Endothelial cell of umbilical vein (primary cell): Measurements from ENCODE around the gene IL1RL2. TPM values are rescaled to one million over a fixed set of nuclear protein-coding genes. Genes with fewer than 3 reads are reported as not detected.

ENCODE experiments used
- BruUV-seq: library from RNA; stranded (reverse); fragments of 400-500 nt; replicated peaks from 2 replicates; lab custom pipeline; 2021; lab: Mats Ljungman, UMichigan
- CTCF ChIA-PET: fragments of 300-600, 350-600 bp; sonication (Branson Sonifier 250); formaldehyde crosslinking; loops from one replicate; lab custom pipeline; 2021; ENCODE audit warnings: antibody characterized with exemption, inconsistent platforms; lab: Charles Lee
- POLR2A ChIA-PET: fragments of 300-600, 350-600 bp; sonication (Branson Sonifier 250); formaldehyde crosslinking; loops from one replicate; lab custom pipeline; 2021; ENCODE audit warnings: antibody characterized with exemption, inconsistent platforms; lab: Charles Lee
- DNase-seq: peaks from one replicate; pipeline ENCODE4 v3.0.0-alpha.2; 2011; ENCODE audit warnings: low read depth, low spot score
- FAIRE-seq: peaks from 2 replicates; lab custom pipeline; 2011; peaks lifted over from hg19 to GRCh38; lab: Jason Lieb, UNC
- H2AFZ ChIP-seq: 2 replicates; pipeline ENCODE4 v1.6.0; 2012; ENCODE audit warnings: low read depth, low read length, control low read depth, inconsistent platforms
- H3K27ac ChIP-seq: 2 replicates; pipeline ENCODE4 v1.5.1; 2011; ENCODE audit warnings: low read depth, mild to moderate bottlenecking, control low read depth, low read length, moderate library complexity; ENCODE audit not compliant: insufficient read depth
- H3K27me3 ChIP-seq, 2 experiments: 2 replicates each; pipeline versions ENCODE4 v1.6.0 to v1.6.1; 2011; ENCODE audit warnings: low read length in 2 of 2, mixed read lengths in 1 of 2; ENCODE audit not compliant: control insufficient read depth in 2 of 2, insufficient read depth in 2 of 2
- H3K36me3 ChIP-seq, 2 experiments: 2 replicates in 1 of 2; 3 replicates in 1 of 2; pipeline ENCODE4 v1.5.1; 2011; ENCODE audit warnings: low read length in 2 of 2, mild to moderate bottlenecking in 1 of 2, moderate library complexity in 1 of 2; ENCODE audit not compliant: control insufficient read depth in 2 of 2, insufficient read depth in 2 of 2; ENCODE audit errors: extremely low read depth in 1 of 2
- H3K4me1 ChIP-seq: 3 replicates; pipeline ENCODE4 v1.5.1; 2011; ENCODE audit warnings: mild to moderate bottlenecking, low read length; ENCODE audit not compliant: control insufficient read depth, insufficient read depth; ENCODE audit errors: extremely low read depth
- H3K4me2 ChIP-seq: 2 replicates; pipeline ENCODE4 v1.6.1; 2011; ENCODE audit warnings: low read length, control low read depth, mixed read lengths; ENCODE audit not compliant: insufficient read depth
- H3K4me3 ChIP-seq, 3 experiments: fragments of 200-600 bp in 1 of 3; sonication (generic), shearing (Covaris generic) in 1 of 3; replicated peaks in 1 of 3; 2 replicates each; pipeline ENCODE4 v1.5.1; 2011 to 2016; ENCODE audit warnings: control low read depth in 3 of 3, low read length in 3 of 3, mild to moderate bottlenecking in 2 of 3, inconsistent platforms in 1 of 3, low read depth in 1 of 3, moderate library complexity in 1 of 3; ENCODE audit not compliant: insufficient read depth in 1 of 3
- H3K79me2 ChIP-seq: 2 replicates; pipeline ENCODE4 v1.6.0; 2012; ENCODE audit warnings: low read length, inconsistent platforms; ENCODE audit not compliant: control insufficient read depth, insufficient read depth
- H3K9ac ChIP-seq: replicated peaks from 2 replicates; pipeline ENCODE3; 2011; ENCODE audit warnings: low read length, control low read depth; ENCODE audit not compliant: insufficient read depth; ENCODE audit errors: extremely low read depth
- H3K9me1 ChIP-seq: replicated peaks from 3 replicates; pipeline ENCODE4 v1.6.0; 2011; ENCODE audit warnings: mild to moderate bottlenecking, low read length; ENCODE audit not compliant: control insufficient read depth, insufficient read depth; ENCODE audit errors: extremely low read depth
- H3K9me3 ChIP-seq: replicated peaks from 2 replicates; pipeline ENCODE4 v1.5.1; 2012; ENCODE audit warnings: low read length, inconsistent platforms; ENCODE audit not compliant: control insufficient read depth, insufficient read depth
- H4K20me1 ChIP-seq: replicated peaks from 2 replicates; pipeline ENCODE3; 2011; ENCODE audit warnings: mild to moderate bottlenecking, low read length; ENCODE audit not compliant: control insufficient read depth, insufficient read depth; ENCODE audit errors: extremely low read depth
- EZH2 ChIP-seq: IDR thresholded peaks from 2 replicates; pipeline ENCODE4 v1.6.1; 2012; ENCODE audit warnings: borderline replicate concordance, low read depth, mild to moderate bottlenecking, moderate library complexity, low read length, inconsistent platforms; ENCODE audit not compliant: severe bottlenecking
- GATA2 ChIP-seq: IDR thresholded peaks from 2 replicates; pipeline ENCODE4 v1.7.0; 2011; ENCODE audit warnings: low read depth, mild to moderate bottlenecking, moderate library complexity, mixed read lengths, low read length; ENCODE audit not compliant: insufficient read length, insufficient read depth
- JUN ChIP-seq: IDR thresholded peaks from 2 replicates; pipeline ENCODE4 v1.6.1; 2011; ENCODE audit warnings: borderline replicate concordance, low read depth; ENCODE audit not compliant: insufficient read length, insufficient read depth
- MAX ChIP-seq: IDR thresholded peaks from 2 replicates; pipeline ENCODE4 v1.6.1; 2011; ENCODE audit not compliant: insufficient read depth, insufficient read length
- MYC ChIP-seq: IDR thresholded peaks from one replicate; pipeline ENCODE4 v1.6.1; 2011; ENCODE audit warnings: mild to moderate bottlenecking, low read depth, low read length
- POLR2A ChIP-seq: IDR thresholded peaks from 2 replicates; pipeline ENCODE4 v1.6.1; 2012; ENCODE audit warnings: low read depth, mild to moderate bottlenecking, control low read depth, low read length
- POLR2AphosphoS5 ChIP-seq: IDR thresholded peaks from 2 replicates; pipeline ENCODE4 v1.6.1; 2012; ENCODE audit warnings: low read depth, mild to moderate bottlenecking, control low read depth, low read length, moderate library complexity; ENCODE audit not compliant: insufficient read depth
- dilution Hi-C: fragments of 300-500 bp; cut with MboI; formaldehyde crosslinking; loops from one replicate; pipeline ENCODE4 v1.15.0; 2019; ENCODE audit warnings: low sequenced_read_pairs; ENCODE audit not compliant: extremely low pct_ligation_motif_present
- intact Hi-C: fragments of 100-400 bp; cut with micrococcal nuclease; formaldehyde crosslinking; loops from one replicate; pipeline ENCODE4 v1.10.0; 2022
- polyA plus RNA-seq, 4 experiments: library from polyadenylated mRNA; depleted of rRNA in 3 of 4; stranded (reverse) in 3 of 4; unstranded in 1 of 4; fragments of >200 nt; gene quantifications; 2 replicates each; pipeline versions ENCODE4 v1.2.1 to v1.2.3, GENCODE V29; 2011 to 2012; ENCODE audit warnings: missing spikeins in 1 of 4
- total RNA-seq: library from RNA; stranded (reverse); gene quantifications from 2 replicates; pipeline ENCODE4 v1.2.3, GENCODE V29; 2021
- TF ChIP-seq, protein P1 (sequence below), 2 donors: IDR thresholded peaks; 1 replicate in 1 of 2; 2 replicates in 1 of 2; pipeline ENCODE4 v1.5.1; 2011; ENCODE audit warnings: low read length in 2 of 2, mild to moderate bottlenecking in 2 of 2, moderate library complexity in 2 of 2, control low read depth in 1 of 2, inconsistent platforms in 1 of 2, low read depth in 1 of 2; ENCODE audit not compliant: insufficient read depth in 1 of 2; ENCODE audit errors: extremely low read depth in 1 of 2

IL1RL2 gene
- total and polyA plus RNA-seq, 2 donors (not counting 3 experiments of a cell fraction or from before 2014, with no cell fraction given): 0.11 TPM; not detected in 1

- FAIRE-seq (peak; percentile 4), DNase-seq (no peak)
- Histone ChIP-seq H3K4me3 (peak overlapping the region; percentile 9 to 63 (median 63)), H3K79me2 (no peaks in the 10 kb centered on the region), H3K9ac (peak overlapping the region; percentile 10), H3K4me2 (peak overlapping the region; percentile 65), H4K20me1 (no peaks in the 10 kb centered on the region), H3K4me1 (peaks cover 14% of the 10 kb centered on the region), H3K9me1 (no peaks in the 10 kb centered on the region), H2AFZ (peak overlapping the region; percentile 86), H3K27me3 (no peaks in the 10 kb centered on the region), H3K27ac (no peak overlapping the region), H3K36me3 (no peaks in the 10 kb centered on the region), H3K9me3 (peaks cover 4% of the 10 kb centered on the region)
- dilution Hi-C loops: no loop called here
- intact Hi-C loops: no loop called here
- TF ChIP-seq JUN (no peak), EZH2 (no peak), GATA2 (no peak), POLR2A (peak; percentile 1), POLR2AphosphoS5 (no peak), MYC (no peak), MAX (no peak)
- TF ChIP-seq, protein P1, sequence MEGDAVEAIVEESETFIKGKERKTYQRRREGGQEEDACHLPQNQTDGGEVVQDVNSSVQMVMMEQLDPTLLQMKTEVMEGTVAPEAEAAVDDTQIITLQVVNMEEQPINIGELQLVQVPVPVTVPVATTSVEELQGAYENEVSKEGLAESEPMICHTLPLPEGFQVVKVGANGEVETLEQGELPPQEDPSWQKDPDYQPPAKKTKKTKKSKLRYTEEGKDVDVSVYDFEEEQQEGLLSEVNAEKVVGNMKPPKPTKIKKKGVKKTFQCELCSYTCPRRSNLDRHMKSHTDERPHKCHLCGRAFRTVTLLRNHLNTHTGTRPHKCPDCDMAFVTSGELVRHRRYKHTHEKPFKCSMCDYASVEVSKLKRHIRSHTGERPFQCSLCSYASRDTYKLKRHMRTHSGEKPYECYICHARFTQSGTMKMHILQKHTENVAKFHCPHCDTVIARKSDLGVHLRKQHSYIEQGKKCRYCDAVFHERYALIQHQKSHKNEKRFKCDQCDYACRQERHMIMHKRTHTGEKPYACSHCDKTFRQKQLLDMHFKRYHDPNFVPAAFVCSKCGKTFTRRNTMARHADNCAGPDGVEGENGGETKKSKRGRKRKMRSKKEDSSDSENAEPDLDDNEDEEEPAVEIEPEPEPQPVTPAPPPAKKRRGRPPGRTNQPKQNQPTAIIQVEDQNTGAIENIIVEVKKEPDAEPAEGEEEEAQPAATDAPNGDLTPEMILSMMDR (IDR thresholded peaks at IDR 0.05; ENCODE audit: extremely low read depth in 1 of 2, insufficient read depth in 1 of 2, low read depth in 1 of 2, low read length in 2 of 2): no peak
- CTCF ChIA-PET: interaction anchor here (0.9 to 2.6 kb wide), 11 partner anchors 9 to 213 kb away, joined by 3 to 23 read pairs (median 5); no protein-coding TSS in a partner anchor
- BruUV-seq: no TSS peak
- POLR2A ChIA-PET: no interaction called here
Measured at GRCh38 chr2:102142829-102143449, 43.9 kb upstream of the IL1RL2 start.
